ENCODE data around the gene HSPA8.

DNA sequence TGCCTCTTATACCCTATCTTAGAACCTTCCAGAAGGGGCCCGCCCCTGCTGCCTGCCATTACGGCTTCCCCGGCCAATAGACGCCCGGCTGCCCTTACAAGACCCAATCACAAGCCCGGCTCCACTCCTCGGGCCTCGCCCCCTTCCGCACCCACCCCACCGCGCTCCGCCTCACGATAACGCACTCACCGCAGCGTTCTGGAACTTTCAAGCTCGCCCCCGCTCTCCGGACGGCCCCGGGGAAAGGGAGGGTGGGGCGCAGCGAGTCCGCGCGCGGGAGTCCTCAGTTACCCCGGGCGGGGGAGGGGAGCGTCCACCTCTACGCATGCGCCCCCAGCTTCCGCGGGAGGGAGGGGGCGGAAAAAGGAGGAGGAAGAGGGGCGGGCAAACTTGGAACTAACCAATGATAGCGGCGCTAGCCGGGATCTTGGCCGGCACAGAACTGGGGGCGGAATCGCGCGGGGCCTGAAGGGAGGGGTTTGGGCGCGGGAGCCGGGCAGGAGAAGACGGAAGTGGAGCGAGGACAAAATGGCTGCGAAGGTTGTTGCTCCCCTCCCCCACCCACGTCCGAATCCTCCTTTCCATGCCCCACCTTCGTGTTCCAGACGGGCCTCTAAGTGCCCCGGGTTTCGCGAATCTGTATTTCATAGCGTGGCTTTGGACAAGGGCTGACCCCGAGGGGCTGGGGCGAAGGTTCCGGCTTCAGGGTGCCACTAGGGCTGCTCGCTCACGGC lies 389 bp upstream of the HSPA8 start:
- TF ChIP-seq EZH2 (IDR thresholded peaks at IDR 0.05; ENCODE audit: borderline replicate concordance, insufficient read depth, low read depth, low read length, poor library complexity, severe bottlenecking) = no peak
- TF ChIP-seq, protein P1, sequence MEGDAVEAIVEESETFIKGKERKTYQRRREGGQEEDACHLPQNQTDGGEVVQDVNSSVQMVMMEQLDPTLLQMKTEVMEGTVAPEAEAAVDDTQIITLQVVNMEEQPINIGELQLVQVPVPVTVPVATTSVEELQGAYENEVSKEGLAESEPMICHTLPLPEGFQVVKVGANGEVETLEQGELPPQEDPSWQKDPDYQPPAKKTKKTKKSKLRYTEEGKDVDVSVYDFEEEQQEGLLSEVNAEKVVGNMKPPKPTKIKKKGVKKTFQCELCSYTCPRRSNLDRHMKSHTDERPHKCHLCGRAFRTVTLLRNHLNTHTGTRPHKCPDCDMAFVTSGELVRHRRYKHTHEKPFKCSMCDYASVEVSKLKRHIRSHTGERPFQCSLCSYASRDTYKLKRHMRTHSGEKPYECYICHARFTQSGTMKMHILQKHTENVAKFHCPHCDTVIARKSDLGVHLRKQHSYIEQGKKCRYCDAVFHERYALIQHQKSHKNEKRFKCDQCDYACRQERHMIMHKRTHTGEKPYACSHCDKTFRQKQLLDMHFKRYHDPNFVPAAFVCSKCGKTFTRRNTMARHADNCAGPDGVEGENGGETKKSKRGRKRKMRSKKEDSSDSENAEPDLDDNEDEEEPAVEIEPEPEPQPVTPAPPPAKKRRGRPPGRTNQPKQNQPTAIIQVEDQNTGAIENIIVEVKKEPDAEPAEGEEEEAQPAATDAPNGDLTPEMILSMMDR (IDR thresholded peaks at IDR 0.05) = no peak
